Measurements from ENCODE around the gene STT3A.

DNA sequence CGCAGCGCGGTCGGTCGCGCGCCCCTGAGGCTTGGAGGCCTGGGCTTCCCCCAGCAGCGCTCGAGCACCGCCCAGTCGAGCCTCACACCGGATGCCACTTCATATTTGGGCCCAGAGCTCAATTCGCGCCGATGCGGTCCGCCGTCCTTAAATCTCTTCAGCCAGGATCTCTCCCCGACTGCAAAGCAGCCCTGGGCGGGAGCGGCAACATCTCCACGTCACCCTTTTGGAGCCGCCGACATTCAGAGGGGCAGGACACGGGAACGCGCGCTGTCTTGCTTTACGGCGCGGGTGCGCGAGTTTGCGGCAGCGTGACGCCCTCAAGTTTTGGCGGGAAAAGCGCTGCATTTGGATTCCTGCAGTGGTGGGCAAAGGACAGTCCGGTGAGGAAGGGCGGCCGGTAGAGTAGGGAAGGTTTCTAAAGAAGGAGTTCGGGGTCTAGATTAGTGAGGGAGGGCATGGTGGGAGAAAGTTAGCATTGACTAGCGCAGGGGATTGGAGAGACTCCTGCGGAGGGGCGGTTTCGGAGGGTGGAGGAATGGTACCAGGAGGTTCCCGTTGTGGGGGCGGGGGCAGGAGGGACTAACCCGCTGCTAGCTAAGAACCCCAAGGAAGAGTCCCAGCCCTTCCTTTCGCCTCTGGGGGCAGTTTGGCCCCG is 33.1 kb downstream of the STT3A start:
- TF ChIP-seq, protein P1, sequence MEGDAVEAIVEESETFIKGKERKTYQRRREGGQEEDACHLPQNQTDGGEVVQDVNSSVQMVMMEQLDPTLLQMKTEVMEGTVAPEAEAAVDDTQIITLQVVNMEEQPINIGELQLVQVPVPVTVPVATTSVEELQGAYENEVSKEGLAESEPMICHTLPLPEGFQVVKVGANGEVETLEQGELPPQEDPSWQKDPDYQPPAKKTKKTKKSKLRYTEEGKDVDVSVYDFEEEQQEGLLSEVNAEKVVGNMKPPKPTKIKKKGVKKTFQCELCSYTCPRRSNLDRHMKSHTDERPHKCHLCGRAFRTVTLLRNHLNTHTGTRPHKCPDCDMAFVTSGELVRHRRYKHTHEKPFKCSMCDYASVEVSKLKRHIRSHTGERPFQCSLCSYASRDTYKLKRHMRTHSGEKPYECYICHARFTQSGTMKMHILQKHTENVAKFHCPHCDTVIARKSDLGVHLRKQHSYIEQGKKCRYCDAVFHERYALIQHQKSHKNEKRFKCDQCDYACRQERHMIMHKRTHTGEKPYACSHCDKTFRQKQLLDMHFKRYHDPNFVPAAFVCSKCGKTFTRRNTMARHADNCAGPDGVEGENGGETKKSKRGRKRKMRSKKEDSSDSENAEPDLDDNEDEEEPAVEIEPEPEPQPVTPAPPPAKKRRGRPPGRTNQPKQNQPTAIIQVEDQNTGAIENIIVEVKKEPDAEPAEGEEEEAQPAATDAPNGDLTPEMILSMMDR (IDR thresholded peaks at IDR 0.05; ENCODE audit: low read length), result no peak
- no peak for TF ChIP-seq EZH2 (IDR thresholded peaks at IDR 0.05; ENCODE audit: borderline replicate concordance, low read length)

Measured in OCI-LY1 (cell line).